DMS 273 (cell line): ENCODE data around the gene DHH.
"Not testable (repeated sequence)": the region's sequence is repeated elsewhere in the genome, so short reads cannot be mapped to it uniquely, and the experiment has no call there.

Experiments used
- DNase-seq: peaks from one replicate; lab custom pipeline; 2025; ENCODE audit not compliant: unreplicated experiment; lab: John Stamatoyannopoulos, UW

The DHH gene

DNA sequence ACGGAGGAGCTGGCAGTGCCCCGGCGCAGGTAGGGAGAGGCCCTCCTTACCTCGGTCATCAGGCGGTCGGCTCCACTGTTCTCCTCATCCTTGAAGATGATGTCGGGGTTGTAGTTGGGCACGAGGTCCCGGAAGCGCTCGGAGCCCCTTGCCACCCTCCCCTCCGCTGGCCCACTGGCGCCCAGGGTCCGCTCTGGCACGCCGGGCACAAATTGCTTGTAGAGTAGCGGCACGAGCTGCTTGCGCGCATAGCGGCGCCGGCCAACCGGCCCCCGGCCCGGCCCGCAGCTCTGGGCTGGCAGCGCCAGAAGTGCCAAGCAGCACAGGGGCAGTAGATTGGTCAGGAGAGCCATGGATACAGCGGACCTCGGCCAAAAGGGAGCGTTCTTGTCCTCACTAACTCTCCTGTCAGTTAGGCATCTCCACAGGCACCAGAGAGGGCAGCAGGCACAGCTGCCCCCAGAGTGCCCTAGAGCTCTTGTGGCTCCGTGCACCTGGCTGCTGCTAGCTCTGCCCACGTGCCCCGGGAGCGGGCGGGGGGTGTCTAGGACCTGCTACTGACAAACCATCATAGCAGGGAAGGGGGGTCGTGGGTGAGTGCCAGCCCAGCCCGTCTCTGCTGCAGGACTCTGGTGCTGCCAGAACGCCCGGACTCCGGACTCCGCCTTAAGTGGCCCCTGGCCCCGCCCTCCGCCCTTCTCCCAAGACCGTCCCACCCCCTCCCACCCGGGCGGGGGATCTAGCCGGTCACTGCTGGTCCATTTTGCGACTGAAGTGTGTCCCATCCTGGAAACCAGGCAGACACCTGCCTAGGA lies at the start of gene DHH:
Gene DHH, minus strand, starts transcription at position 642 of the 815 bp plus-strand sequence. Its CDS starts 289 bp downstream, at position 353.
- peak; percentile 61 for DNase-seq

DNA sequence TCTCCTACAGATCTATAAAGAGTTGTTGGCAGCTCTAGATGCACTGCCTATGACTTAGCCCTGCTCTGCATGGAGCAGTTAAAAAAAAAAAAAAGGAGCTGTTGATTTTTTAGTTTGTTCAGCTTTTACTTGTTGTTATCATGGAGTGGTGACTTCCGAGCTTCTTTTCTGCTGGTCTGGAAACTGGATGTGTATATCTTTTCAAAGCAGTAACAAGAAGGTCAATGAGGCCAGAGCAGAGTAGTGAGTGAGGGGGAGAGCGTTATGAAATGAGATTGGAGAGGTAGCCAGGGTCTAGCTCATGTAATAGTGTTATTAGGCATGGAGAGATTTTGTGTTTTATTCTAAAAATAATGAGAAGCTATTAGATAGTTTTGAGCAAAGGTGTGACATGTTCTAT lies 49.8 kb upstream of the DHH start:
- no peak for DNase-seq

DNA sequence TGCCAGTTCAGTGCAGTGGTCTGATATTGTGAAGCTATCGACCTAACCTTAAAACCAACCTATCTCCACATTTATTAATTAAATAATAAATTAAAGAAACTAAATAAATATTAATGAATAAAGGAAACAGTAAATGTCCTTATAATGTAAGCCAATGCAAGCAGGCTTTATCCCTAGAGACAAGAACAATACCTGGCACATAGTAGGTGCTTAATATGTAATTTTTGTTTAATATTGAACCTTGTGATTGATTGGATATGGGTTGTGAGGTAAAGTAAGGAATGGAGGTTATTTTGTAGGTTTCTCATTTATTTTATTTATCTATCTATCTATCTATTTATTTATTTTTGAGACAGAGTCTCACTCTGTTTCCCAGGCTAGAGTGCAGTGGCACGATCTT lies 44.4 kb upstream of the DHH start:
- DNase-seq, result no peak

DNA sequence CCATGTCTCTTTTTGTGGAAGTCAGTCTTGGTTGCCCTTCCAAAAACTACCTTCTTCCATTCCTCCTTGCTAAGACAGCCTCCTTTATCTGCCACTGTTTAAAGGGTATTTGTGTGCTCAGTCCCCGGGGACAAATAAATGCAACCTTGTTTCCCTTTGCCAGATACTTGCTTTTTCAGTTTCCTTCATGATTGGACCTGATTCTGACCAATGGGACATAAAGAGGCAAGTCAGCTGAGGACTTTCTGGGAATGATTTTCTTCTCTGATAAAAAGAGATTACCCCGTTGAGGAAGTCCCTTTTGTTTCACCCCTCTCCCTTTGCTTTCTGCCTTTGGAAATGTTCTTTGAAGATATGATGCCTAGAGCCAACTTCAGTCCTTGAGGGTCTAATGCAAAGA lies 44.0 kb upstream of the DHH start:
- DNase-seq, result peak; percentile 59

DNA sequence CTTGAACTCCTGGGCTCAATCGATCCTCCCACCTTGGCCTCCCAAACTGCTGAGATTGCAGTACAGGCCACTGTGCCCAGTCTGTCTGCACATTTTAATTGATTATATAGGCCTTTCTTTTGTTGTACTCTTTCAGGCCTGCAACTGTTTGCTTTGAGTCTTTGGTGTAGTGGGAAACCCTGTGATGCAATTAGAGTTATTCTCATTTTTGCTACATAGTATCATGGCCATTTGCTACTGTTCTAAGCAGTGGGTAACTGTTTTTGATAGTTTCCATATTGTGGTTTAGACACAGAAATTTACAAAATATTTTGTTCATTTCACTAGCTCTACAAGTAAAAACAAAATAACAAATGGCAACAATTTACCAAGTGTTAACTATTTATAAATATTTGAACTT lies 42.9 kb upstream of the DHH start:
- DNase-seq, result no peak

DNA sequence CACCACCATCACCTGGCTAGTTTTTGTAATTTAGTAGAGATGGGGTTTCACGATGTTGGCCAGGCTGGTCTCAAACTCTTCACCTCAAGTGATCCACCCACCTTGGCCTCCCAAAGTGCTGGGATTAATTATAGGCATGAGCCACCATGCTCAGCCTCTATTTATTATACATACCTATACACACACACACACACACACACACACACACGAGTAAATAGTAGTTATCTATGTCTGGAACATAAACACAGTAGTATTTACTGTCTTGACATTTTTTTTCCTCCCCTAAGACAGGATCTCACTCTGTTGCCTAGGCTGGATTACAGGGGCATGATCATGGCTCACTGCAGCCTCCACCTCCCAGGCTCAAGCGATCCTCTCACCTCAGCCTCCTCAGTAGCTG lies 42.4 kb upstream of the DHH start:
- not testable (repeated sequence) for DNase-seq

DNA sequence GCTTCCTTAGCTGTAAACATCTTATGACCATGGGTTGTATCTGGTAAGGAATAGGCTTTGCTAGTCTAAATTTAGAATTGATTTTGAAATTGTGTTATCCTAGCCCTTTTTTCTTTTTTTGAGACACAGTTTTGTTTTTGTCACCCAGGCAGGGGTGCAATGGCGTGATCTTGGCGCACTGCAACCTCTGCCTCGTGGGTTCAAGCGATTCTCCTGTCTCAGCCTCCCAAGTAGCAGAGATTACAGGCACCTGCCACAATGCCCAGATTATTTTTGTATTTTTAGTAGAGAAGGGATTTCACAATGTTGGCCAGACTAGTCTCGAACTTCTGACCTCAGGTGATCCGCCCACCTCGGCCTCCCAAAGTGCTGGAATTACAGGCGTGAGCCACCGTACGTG lies 39.0 kb upstream of the DHH start:
- no peak for DNase-seq

DNA sequence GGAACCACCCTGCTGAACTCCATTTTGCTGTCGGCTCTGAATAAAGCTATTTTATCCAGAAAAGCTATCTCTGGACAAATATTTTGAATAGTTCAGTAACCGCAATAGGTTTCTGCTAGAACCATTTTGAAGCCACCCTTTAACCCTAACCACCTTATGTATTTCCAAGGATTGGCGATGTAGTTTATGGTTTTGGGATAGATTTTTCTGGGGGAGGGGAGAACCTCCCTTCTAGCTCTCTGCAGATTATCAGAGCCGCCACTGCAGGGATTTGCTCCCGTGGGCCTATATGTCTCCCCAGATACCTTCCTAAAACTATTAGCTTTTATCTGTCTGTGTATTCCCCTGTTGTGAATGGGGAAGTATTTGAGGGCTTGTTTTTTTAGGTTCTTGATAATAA lies 38.4 kb upstream of the DHH start:
- peak; percentile 40 for DNase-seq

DNA sequence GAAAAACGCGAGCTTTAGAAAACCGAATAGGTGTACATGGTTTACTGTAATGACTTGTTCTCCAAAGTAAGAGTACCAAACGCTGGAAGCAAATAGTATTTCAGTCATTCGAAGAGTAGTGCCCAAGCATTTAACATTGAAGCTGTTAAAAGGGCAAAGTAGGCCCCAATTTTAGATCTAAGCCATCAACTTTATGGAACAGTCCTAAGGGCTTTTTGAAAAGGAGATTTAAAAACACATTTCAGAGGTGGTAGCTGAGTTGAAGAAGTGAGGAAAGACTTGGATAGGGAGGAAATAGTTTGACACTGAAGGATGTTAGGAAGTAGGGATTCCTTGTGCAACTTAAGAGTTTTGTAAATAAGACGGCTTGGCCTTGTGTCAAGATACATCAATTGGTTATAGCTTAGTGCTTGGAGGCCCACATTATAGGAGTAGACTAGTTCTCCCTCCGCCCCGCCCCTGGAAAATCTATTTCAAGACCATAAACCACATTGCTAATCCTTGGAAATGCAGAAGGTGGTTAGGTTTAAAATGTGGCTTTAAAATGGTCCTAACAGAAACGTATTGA lies 37.4 kb upstream of the DHH start:
- DNase-seq, result peak; percentile 59

DNA sequence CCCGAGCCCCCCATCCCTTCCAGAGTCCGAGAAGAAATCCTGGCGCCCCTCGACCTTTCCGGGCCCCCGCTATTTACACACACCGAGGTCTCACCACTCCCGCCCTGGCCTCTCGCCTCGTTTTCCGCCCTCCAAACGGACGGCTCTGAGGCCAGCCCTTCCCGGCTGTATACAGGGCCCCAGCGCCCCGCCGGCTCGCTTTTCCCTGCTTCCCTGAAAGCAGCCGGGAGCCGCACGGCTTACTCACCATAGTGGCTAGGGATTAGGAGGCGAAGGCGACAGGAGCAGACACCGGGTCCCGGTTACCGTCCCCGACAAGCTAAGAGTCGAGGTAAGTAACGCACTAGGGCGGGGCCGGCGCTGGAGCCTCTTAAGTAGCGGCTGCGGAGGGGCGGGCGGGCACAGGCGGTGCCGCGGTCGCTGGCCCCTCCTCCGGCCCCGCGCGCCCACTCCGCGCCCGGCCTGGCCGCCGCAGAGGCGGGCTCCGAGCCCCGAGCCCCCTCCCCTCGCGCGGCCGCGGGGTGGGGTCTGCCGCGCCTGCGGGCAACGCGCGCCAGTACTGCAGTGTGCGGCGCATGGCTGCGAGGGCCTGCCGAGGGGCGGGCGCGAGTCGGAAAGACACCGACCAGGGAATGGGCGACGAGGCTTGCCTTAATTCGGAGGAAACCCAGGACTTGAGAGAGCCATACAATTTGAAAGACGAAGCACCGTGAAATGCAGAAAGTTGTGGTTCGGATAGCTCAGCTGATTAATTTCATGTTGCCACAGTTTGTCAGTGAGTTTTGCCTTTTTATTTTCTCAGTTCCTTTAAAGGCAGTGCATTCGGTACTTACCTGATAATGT lies 36.7 kb upstream of the DHH start, which contains the start of gene TUBA1B:
Gene TUBA1B, minus strand, starts transcription at position 345 of the 843 bp plus-strand sequence. Its CDS starts 95 bp downstream, at position 250.
- DNase-seq, result peak; percentile 95

DNA sequence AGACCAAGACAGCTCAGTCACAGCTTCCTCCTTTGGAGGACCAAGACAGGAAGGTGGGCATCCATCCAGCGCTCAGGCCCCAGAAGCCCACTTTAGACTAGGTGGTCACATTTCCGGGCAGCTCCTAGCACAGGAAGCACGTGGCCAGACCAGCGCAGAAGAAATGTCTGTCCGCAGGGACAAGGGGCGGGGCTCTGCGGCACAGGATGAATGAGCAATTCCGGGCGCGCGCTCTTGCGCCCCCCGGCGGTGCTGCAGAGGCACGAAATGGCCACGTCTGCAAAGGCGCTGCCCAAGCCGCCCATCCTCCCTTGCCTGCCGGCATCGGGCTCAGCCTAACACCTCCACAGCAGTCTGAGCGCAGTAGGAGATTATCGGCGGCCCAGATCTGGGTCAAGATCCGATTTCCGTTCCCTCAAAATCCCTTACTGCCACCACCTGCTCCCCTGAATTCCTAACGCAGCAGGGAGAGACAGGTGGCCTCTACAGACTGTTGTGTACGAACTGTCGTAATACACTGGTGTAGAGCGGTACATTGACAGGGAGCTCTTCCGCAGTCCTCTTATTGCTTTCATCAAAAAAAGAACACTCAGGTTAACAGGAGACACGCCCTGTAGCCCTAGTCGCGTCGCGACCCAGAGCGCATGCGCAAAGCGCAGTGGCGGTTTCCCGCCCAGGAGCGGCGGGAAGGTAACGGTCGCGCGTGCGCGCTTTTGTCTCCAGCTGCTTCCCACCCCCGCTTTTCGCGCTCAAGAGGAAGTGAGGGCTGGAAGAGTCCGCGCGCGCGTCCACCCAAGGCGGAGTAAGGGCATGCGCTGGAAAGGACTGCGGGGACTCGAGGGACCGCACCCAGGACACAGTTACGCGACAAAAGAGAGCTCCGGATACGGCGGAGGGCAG lies 35.8 kb upstream of the DHH start:
- peak; percentile 91 for DNase-seq

DNA sequence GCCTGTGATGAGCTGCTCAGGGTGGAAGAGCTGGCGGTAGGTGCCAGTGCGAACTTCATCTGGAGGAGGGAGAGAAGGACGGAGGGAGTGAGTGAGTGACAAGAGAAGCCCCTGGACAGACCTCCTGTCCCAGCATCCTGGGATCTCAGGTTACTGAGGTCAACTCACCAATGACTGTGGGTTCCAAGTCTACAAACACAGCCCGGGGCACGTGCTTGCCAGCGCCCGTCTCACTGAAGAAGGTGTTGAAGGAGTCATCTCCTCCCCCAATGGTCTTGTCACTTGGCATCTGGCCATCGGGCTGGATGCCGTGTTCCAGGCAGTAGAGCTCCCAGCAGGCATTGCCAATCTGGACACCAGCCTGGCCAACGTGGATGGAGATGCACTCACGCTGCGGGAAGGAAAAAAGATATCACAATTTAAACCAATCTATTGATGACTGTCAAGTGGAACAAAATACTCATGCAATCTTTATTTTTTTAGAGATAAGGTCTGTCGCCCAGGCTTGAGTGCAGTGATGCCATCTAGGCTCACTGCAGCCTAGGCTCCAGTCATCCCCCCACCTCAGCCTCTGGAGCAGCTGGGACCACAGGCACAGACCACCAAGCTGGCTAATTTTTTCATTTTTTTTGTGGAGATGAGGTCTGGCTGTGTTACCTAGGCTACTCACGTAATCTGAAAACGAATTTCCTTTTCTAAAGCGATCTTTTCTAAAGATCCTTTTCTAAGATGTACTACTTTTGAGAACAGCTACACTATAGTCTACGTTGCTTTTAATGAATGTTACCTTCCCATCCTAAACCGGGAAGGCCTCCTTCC lies 34.9 kb upstream of the DHH start:
- DNase-seq, result no peak

DNA sequence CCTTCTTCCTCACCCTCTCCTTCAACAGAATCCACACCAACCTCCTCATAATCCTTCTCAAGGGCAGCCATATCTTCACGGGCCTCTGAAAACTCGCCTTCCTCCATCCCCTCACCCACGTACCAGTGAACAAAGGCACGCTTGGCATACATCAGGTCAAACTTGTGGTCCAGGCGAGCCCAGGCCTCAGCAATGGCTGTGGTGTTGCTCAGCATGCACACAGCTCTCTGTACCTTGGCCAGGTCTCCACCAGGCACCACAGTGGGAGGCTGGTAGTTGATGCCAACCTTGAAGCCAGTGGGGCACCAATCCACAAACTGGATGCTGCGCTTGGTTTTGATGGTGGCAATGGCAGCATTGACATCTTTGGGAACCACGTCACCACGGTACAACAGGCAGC lies 33.4 kb upstream of the DHH start:
- DNase-seq, result not testable (repeated sequence)

DNA sequence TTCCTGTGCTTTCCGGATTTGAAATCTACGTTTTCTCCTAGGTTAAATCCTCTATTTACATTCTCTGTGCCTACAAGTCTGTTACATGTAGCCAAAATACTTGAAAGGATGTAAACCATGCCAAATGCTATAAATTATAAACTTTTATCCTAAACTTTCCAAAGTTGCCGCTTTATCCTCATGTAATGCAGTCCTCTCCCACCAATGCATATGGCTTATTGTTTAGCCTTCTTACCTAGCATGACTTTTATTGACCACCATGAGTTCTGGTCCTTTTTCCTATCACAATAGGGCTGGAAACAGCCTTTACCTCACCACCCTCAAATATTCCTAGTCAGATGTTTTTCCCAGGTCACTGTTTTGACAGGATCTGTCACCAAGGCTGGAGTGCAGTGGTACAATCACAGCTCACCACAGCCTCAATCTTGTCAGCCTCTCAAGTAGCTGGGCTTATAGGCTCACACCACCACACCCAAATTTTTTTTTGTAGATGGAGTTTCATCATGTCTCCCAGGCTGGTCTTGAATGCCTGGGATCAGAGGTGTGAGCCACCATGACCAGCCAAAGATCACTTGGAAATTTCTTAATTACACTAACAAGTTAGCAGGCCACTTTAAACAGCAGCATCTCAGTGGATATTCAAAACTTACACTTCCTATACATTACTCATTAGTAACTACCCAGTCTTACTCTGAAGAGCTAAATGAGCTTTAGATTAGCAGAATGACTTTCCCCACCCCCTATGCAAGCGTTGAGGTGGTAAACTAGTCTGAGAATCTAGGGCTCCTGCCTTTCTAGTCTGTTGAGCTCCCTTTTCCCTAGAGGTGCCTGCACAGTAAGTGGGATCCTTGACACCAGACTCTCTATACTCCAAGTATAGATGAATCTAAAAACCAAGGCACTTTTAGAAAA lies 32.5 kb upstream of the DHH start:
- peak; percentile 67 for DNase-seq

DNA sequence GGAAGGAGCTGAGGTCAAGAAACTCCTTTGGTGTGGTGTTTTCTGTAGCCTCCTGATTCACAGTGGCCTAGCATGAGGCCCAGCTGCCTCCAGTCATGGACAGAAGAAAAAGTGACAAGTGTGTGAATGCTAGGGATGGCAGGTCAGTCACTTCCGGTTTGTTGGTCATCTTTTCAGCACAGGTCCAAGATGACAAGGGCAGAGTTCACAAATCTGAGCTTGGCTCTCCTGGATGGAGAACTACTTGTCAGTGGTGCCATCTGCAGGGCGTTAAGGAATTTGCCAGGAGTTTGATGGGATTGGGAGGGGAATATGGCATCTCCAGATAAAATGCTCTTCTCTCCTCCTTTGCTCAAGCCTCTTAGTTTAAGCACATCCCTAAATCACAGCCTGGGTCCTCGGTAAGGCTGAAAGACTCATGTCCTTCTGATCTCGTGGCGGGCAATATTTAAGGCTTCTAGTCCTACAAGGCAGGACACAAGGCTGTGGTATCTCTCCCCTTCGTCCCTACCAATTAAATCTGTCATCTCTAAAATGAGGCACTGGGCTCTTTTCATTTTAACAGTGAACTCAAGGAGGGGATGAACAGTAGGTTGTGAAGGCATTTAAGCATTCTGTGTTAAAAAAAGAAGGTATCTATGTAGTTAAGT lies 26.6 kb upstream of the DHH start:
- DNase-seq, result peak; percentile 65

DNA sequence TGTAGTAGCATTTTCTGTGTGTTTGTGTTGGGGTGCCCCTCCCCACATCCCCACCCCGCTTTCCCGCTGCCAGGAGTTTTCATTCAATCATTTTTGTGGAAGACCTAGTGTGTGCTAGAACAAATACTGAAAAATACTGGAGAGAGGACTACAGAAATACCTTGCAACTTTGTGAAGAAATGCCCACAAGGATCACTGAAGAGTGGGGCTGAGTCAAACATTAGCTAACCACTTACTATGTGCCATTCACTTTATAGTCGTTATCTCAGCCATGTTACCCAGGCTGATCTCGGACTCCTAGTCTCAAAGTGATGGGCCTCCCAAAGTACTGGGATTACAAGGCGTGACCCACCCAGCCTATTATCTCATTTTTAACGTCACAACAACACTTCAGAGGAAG lies 16.6 kb upstream of the DHH start:
- DNase-seq, result no peak

DNA sequence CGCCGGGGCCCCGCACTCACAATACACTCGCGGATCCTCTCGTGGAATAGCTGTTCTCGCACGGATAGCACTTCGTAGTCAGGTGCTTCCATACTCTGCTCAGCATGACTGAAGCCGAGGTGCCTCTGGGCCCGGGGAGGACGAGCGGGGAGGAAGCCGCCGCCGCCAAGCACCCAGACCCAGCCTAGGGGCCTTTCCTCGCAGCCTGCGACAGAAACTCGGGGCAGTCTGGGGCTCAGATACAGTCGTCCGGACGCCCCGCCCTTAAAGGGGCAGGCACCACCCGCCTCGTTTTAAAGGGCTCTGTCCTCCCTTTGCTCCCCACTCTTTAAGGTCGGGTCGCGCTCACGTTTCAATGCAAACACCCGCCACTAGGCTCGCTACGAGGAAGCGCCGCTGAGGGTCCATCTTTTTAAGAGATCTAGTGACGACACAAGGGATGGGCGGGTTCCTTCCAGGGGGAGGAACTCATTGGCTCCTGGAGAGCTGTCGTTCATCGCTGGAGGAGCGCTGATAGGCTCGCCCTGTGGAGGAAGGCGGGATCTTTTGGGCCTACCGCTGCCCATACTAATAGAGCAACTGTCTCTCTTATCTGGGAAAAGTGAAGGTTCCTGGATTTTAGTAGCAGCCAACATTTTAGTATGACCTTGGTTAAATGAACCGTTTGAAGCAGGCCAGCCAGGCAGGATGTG lies 16.0 kb upstream of the DHH start, which contains the start of gene LMBR1L:
Gene LMBR1L, minus strand, starts transcription at position 384 of the 692 bp plus-strand sequence. Its CDS starts 292 bp downstream, at position 92.
- peak; percentile 97 for DNase-seq
